Duodenal mucosa (tissue), 2 donors: ENCODE data around the gene TPBGL.

Experiments
- H3K27ac ChIP-seq: one replicate; pipeline ENCODE4 v1.7.0; 2013; ENCODE audit warnings: low read depth, low read length
- H3K27me3 ChIP-seq, 2 donors: one replicate each; pipeline ENCODE4 v1.7.0; 2013; ENCODE audit warnings: low read length in 2 of 2, control low read depth in 1 of 2; ENCODE audit not compliant: insufficient read depth in 2 of 2, control insufficient read depth in 1 of 2
- H3K36me3 ChIP-seq, 2 donors: one replicate each; pipeline ENCODE4 v1.7.0; 2013; ENCODE audit warnings: low read length in 2 of 2, control low read depth in 1 of 2; ENCODE audit not compliant: insufficient read depth in 2 of 2, control insufficient read depth in 1 of 2
- H3K4me1 ChIP-seq, 2 donors: one replicate each; pipeline ENCODE4 v1.7.0; 2013; ENCODE audit warnings: low read length in 2 of 2, control low read depth in 1 of 2; ENCODE audit not compliant: insufficient read depth in 2 of 2, control insufficient read depth in 1 of 2
- H3K4me3 ChIP-seq, 2 donors: one replicate each; pipeline ENCODE4 v1.7.0; 2013; ENCODE audit warnings: low read length in 2 of 2, low read depth in 1 of 2
- H3K9ac ChIP-seq, 2 donors: one replicate each; pipeline ENCODE4 v1.7.0; 2013; ENCODE audit warnings: low read length in 2 of 2, low read depth in 1 of 2
- H3K9me3 ChIP-seq, 2 donors: one replicate each; pipeline ENCODE4 v1.7.0; 2013; ENCODE audit warnings: low read length in 2 of 2, control low read depth in 1 of 2; ENCODE audit not compliant: control insufficient read depth in 1 of 2

Gene TPBGL

DNA sequence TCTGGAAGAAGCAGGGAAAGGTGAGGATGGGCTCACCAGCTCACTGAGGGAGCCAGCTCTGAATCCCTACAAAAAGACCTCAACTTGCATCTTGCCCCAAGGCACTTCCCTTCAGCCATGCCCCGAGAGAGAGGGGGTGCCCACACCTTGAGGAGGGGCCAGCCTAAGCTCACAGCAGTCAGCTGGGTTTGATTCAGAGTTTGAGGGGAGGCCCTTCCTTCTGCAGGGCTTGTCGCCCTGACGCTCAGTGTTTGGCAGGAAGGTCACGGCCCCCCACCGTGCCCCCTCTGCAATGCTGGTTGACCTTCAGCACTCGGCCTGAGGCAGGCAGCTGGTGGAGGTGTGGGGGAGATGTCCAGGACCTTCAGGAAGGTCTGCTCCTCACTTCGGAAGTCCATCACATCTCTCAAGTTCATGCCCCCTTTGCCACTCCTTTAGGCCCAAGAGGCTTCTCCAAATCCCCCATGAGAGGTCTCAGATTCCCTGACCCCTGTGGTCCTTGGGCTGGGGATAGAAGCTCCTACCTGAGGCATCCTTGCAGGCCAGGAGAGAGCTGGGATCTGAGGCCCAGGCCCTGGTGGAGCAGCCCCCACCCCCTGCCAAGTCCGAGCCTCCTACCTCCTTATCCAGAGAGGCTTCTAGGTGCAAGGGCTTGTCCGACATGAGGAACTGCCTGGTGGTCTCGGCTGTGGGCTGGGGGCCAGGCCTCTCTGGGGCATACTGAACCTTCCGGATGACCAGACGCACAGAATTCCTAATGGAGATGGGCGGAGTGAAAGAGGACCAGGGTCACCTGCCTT is 37.6 kb downstream of the TPBGL start:
- Histone ChIP-seq H3K9ac (no peak overlapping the region), H3K4me3 (no peak overlapping the region), H3K27ac (no peak overlapping the region), H3K27me3 (no peaks in the 10 kb centered on the region), H3K36me3 (peaks cover 61 to 79% of the 10 kb centered on the region in 2 donors), H3K4me1 (peaks cover 30 to 33% of the 10 kb centered on the region in 2 donors), H3K9me3 (no peaks in the 10 kb centered on the region)

DNA sequence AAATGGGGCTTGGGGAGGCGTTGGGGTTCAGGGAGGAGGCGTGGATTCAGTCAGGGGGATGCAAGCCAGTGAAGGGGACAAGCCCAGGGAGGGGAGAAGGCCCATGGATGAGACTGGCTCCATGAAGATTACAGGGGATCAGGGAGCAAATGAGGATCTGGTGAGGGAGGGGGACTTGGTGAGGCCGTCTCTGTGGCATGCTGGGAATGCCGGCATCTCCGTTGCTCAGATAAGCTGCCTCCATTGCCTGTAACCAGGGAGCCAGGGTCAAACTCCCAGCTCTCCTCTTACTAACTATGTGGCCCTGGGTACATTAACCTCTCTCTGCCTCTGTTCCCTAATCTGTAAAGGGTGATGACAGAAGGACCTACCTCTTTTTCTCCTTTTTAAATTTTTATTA is 38.7 kb downstream of the TPBGL start:
- Histone ChIP-seq H3K27ac (no peak overlapping the region), H3K27me3 (no peaks in the 10 kb centered on the region), H3K4me1 (peaks cover 30 to 33% of the 10 kb centered on the region in 2 donors), H3K4me3 (no peak overlapping the region), H3K36me3 (peaks cover 58 to 75% of the 10 kb centered on the region in 2 donors), H3K9me3 (no peaks in the 10 kb centered on the region), H3K9ac (no peak overlapping the region)

DNA sequence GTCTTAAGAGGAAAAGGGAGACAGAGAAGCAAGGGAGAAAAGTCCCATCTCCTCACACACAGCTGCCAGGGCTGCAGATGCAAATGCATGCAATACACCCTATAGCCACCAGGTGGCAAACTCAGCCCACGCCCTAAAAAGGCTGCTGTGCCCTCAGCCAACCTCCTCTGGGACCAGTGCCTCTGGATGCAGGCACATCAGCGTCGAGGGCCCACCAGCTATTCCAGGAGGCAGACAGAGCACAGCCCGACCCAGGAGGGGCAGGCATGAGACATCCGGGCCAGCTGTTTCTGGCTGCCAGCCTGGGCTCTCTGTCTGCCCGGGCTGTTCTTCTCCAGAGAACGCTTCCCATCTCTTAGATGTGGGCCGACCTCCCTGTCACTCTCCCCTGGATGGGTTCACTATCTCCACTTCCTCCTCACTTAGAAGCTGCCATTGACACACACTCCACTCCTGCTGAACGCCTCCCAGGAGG is 39.7 kb downstream of the TPBGL start:
- H3K4me1 ChIP-seq: peaks cover 29 to 33% of the 10 kb centered on the region in 2 donors
- no peak overlapping the region for H3K4me3 ChIP-seq
- H3K36me3 ChIP-seq: peaks cover 63 to 83% of the 10 kb centered on the region in 2 donors
- no peak overlapping the region for H3K27ac ChIP-seq
- no peak overlapping the region for H3K9ac ChIP-seq
- no peaks in the 10 kb centered on the region for H3K27me3 ChIP-seq
- no peaks in the 10 kb centered on the region for H3K9me3 ChIP-seq

DNA sequence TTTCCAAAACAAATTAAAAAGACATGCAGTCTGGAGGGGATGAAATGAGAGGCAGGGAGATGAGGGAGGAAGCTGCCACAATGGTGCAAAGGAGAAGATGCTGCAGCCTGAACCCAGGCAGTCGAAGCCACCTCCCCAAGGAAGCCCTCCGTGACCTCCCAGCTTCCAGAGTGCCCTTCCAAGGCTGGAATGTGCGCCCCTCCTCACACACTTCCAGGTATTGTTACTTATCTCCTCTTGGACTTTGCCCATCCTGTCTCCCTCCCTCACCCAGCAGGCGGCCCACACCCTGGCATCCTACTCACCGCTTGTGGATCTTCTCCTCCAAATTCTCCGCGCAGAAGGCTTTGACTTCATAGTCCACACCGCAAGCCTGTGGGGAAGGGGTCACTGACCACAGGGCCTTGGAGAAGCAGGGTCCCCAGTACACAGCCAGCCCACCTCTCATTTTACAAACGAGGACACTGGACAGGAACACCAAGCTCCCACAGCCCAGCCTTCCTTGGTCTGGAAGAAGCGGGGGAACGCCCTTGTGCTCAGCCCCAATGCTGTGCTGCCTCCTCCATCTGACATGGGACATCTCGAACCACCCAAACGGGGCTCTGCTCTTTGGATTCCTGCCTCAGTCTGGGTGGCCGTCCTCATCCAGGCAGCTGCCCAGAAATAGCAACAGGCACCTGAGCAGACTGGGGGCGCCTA is 40.3 kb downstream of the TPBGL start:
- peak overlapping the region in 1 of 2 donors; percentile 18 for H3K9ac ChIP-seq
- no peak overlapping the region for H3K27ac ChIP-seq
- no peak overlapping the region for H3K4me3 ChIP-seq
- no peaks in the 10 kb centered on the region for H3K27me3 ChIP-seq
- H3K36me3 ChIP-seq: peaks cover 63 to 85% of the 10 kb centered on the region in 2 donors
- H3K9me3 ChIP-seq: no peaks in the 10 kb centered on the region
- peaks cover 24 to 28% of the 10 kb centered on the region in 2 donors for H3K4me1 ChIP-seq

DNA sequence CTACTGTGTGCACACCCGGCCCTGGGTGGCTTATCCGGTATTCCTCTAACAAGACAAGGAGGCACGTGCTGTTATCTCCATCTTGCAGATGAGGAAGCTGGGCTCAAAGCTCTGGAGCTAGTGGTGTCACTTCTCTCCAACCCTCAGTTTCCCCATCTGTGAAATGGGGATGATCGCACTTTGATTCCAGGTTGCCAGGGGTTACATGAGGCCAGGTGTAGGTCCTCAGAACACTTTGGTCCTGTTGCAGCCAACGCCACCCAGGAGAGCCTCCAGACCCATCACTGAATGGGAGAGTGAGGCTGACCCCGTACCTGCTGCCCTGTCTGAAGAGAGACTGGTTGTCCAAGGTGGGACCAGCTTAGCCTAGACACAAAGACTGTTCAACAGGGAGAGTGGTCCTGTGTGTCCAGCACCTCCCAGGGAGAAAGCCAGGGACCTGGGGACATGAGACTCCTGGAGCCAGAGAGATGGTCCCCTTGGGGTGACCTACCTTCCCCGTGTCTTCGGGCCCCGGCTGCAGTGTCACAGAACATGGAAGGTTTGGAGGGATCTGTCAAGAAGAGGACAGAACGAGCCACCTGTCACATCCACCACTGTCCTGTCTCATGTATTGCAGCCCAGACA is 41.0 kb downstream of the TPBGL start:
- Histone ChIP-seq H3K4me1 (peaks cover 18 to 21% of the 10 kb centered on the region in 2 donors), H3K27ac (no peak overlapping the region), H3K9me3 (no peaks in the 10 kb centered on the region), H3K27me3 (no peaks in the 10 kb centered on the region), H3K9ac (no peak overlapping the region), H3K4me3 (no peak overlapping the region), H3K36me3 (peaks cover 60 to 85% of the 10 kb centered on the region in 2 donors)

DNA sequence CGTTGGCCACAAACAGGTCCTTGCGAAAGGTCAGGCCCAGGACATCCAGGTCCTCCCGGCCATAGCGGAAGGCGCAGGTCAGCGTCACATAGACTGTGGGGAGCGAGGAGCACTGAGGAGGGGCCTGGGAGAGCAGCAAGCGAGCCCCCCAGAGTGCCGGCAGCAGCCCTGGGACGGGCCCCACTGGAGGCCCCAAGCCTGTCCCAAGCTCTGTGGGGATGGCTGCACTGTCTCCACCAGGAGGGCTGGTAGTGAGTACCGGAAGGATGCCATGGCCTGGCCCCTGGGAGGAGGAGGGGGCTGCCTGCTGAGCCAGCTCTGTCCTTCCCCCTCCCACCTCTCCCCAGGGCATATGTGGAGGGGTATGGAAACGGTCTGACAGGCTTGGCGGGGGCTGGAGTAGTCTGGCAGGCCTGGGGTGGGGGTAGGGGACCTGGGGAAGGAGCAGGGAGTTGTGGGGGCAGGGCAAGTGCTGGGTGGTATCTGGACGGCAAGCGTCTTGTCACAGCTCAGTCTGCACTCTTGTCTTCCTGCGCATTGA is 42.9 kb downstream of the TPBGL start:
- no peaks in the 10 kb centered on the region for H3K27me3 ChIP-seq
- peaks cover 45 to 75% of the 10 kb centered on the region in 2 donors for H3K36me3 ChIP-seq

DNA sequence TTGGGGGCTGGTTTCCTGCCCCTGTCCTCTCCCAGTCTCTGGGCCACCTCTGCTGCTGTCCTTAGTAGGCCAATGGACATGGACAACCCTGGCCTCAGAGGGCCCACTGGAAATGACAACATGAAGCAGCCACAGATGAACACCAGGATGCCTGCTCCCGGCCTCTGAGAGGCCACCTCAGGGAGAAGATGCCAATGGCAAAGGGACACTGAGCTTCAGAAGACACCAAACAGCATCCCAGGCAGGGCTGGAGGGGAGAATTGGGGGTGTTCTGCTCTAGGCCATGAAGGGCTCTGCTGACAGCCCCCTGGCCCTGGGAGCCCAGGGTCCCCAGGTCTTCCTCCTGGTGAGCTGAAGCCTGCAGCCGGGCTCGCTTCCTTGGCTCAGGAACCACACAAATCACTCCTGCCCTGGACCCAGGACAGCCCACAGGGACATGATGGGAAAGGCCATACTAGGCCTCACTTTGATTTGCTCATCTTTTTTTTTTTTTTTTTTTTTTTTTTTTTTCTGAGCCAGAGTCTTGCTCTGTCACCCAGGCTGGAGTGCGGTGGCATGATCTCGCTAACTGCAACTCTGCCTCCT is 45.3 kb downstream of the TPBGL start:
- H3K27ac ChIP-seq: no peak overlapping the region
- H3K27me3 ChIP-seq: no peaks in the 10 kb centered on the region

More for the DNA sequence above, 42.9 kb downstream of the TPBGL start:
- Histone ChIP-seq H3K9me3 (no peaks in the 10 kb centered on the region), H3K27ac (no peak overlapping the region), H3K4me1 (peaks cover 14% of the 10 kb centered on the region in 2 donors), H3K9ac (no peak overlapping the region), H3K4me3 (no peak overlapping the region)

DNA sequence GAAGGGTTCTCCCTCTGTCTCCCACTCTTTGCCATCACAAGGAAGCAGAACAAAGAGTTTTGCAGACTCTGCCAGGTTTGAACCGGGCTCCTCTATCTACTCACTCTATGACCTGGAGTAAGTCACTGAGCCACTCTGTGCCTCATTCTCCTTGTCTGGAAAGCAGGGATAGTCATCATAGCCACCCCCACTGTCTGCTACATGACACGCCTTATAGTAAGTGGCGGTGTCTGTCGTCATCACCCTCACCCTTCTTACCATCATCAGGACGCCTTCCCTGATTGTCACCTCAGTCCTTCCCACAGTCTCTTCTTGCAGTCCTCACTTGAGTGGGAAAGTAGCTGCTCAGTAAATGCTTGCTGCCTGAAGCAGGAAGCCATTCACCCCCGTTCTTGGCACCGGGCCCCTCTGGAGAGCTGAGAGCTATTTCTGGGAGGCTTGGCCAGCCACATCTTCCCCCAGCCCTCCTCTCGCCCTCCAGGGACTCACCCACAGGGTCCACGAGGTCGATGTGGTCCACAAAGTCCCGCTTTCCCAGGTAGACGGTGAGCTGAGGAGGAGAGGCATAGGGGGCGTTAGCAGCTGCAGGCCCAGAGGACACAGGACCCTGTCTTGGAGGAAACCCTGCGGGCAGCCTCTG is 46.4 kb downstream of the TPBGL start:
- H3K36me3 ChIP-seq: peaks cover 41 to 64% of the 10 kb centered on the region in 2 donors
- no peak overlapping the region for H3K9ac ChIP-seq
- no peaks in the 10 kb centered on the region for H3K4me1 ChIP-seq
- no peak overlapping the region for H3K4me3 ChIP-seq
- no peaks in the 10 kb centered on the region for H3K27me3 ChIP-seq
- no peak overlapping the region for H3K27ac ChIP-seq
- no peaks in the 10 kb centered on the region for H3K9me3 ChIP-seq

More for the DNA sequence above, 45.3 kb downstream of the TPBGL start:
- peaks cover 47 to 74% of the 10 kb centered on the region in 2 donors for H3K36me3 ChIP-seq
- H3K4me1 ChIP-seq: peaks cover 7% of the 10 kb centered on the region in 2 donors
- no peaks in the 10 kb centered on the region for H3K9me3 ChIP-seq
- no peak overlapping the region for H3K9ac ChIP-seq
- H3K4me3 ChIP-seq: no peak overlapping the region

DNA sequence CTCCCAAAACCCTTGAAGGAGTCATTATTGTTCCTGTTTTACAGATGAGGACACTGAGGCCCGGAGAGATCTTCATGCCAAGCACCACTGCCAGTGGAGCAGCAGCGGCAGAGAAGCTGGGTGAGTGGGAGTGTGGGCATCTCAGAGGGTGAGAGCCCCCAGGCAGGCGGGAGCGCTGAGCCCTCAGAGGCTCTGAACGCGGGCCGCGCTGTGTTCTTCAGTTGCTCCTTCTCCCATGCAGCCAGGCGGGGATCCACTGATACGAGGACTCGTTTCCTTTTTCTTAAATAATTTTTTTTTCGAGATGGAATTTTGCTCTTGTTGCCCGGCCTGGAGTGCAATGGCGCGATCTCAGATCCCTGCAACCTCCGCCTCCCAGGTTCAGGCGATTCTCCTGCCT is 47.0 kb downstream of the TPBGL start:
- Histone ChIP-seq H3K4me1 (no peaks in the 10 kb centered on the region), H3K4me3 (no peak overlapping the region), H3K9me3 (no peaks in the 10 kb centered on the region), H3K9ac (no peak overlapping the region), H3K36me3 (peaks cover 36 to 57% of the 10 kb centered on the region in 2 donors), H3K27me3 (no peaks in the 10 kb centered on the region), H3K27ac (no peak overlapping the region)
